Measurements from ENCODE around the gene VPS37B.

VPS37B gene

GRCh38 chr12:122870867-122871664, 24.9 kb downstream of the VPS37B start:
- DNase-seq (ENCODE audit: low spot score) = no peak
- TF ChIP-seq, protein P1, sequence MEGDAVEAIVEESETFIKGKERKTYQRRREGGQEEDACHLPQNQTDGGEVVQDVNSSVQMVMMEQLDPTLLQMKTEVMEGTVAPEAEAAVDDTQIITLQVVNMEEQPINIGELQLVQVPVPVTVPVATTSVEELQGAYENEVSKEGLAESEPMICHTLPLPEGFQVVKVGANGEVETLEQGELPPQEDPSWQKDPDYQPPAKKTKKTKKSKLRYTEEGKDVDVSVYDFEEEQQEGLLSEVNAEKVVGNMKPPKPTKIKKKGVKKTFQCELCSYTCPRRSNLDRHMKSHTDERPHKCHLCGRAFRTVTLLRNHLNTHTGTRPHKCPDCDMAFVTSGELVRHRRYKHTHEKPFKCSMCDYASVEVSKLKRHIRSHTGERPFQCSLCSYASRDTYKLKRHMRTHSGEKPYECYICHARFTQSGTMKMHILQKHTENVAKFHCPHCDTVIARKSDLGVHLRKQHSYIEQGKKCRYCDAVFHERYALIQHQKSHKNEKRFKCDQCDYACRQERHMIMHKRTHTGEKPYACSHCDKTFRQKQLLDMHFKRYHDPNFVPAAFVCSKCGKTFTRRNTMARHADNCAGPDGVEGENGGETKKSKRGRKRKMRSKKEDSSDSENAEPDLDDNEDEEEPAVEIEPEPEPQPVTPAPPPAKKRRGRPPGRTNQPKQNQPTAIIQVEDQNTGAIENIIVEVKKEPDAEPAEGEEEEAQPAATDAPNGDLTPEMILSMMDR (IDR thresholded peaks at IDR 0.05; ENCODE audit: extremely low read depth, missing control alignments) = no peak

GRCh38 chr12:122870163-122870842, 25.6 kb downstream of the VPS37B start:
- TF ChIP-seq, protein P1 (IDR thresholded peaks at IDR 0.05; ENCODE audit: extremely low read depth, missing control alignments) = no peak
- DNase-seq (ENCODE audit: low spot score) = no peak

DNA sequence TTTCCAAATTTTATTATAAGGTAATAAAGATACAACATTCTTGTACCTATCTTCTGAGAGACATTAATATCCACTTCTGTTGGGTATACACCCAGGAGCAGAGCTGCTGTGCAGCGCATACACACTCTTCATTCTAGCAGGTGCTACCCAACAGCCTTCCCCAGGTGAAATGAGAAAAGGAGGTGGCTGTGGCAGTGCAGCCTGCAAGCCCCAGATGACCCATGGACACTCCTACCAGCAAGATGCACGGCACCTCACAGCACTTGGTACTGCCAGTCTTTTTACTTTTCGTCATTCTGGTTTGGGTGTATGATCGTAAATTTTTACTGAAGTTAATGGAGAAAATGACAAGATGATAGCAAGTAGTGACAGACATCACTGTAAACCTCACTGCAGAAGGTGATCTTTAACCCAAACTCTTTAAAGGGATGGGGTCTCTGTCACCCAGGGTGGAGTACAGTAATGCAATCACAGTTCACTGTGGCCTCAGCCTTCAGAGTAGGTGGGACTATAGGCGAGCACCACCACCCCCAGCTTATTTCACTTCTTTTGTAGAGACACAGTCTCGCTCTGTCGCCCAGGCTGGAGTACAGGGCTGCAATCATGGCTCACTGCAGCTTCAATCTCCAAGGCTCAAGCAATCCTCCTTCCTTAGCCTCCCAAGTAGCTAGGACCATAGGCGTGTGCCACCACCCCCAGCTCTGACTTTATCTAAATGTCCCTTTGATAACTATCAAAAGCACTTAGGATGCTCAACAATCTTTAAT, 26.5 kb downstream of the VPS37B start:
- TF ChIP-seq, protein P1 (IDR thresholded peaks at IDR 0.05; ENCODE audit: extremely low read depth, missing control alignments) = no peak
- DNase-seq (ENCODE audit: low spot score) = no peak

GRCh38 chr12:122868471-122869177, 27.3 kb downstream of the VPS37B start:
- DNase-seq (ENCODE audit: low spot score) = no peak
- TF ChIP-seq, protein P1 (IDR thresholded peaks at IDR 0.05; ENCODE audit: extremely low read depth, missing control alignments) = no peak

DNA sequence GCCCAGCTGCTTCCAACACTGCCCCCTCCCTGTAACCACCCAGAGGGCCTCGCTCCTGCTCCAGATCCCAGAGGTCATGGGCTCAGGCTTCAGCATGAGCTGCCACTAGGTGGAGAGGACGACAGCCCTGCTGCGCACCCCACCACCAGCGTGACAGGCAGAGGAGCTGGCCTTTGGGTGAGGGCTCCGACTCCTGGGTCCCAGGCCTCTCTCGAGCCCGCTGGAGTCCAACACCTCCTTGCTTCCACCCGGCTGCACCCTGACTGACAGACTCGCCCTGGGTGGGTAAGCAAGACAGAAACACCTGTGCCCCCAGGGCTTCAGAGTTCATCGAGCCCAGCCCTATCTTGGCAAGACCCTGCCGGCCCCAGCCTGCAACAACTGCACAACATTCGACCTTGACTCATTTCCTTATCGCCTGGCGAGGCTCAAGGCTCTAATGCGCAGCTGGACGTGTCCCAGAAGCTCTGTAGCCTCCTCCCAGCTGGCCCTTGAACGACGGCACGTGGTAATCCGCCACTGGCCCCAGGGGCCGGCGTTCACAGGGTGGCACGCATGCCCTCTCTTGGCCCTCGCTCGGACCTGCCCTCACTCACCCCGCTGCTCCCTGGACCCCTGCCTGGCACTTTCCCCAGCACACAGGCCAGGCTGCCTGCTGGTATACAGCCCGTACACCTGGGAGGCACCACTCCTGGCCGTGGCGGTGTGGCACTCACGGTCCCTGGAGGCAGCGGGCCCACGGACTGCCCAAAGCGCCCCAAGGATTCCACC, 28.0 kb downstream of the VPS37B start:
- TF ChIP-seq, protein P1 (IDR thresholded peaks at IDR 0.05; ENCODE audit: extremely low read depth, missing control alignments) = no peak
- DNase-seq (ENCODE audit: low spot score) = no peak

DNA sequence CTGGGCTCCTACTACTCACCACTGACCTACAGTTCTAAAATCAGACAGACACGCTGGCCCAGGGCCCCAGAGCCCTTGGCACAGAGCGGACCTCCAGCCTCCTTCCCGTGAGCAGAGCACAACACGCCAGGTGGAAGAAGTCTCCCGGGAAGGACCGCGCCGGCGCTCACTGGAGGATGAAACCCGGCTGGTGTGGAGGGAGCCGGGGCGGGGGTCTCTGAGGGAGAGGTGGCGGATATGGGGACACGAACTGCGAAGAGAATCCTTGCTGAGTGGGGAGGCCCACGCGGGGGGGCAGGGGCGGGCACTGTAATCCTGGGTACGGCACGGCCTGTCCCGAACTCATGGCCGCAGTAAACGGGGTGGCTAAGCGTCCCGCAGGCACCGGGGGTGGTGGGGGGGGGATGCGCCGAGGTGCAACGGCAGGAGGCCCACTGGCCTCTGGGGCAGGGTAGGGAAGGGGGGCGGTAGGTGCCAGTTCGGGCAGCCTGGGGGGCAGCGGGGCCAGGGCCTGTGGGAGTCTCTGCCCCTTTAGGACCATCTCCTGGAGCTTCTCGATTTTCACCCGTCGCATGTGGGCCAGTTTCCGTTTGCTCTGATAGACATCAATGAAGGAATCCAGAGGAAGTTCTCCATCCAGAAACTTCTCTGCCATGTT, 28.8 kb downstream of the VPS37B start:
- peak; percentile 22 for DNase-seq (ENCODE audit: low spot score)
- TF ChIP-seq, protein P1 (IDR thresholded peaks at IDR 0.05; ENCODE audit: extremely low read depth, missing control alignments) = no peak
